Stomach (tissue), 4 donors: ENCODE data around the gene GSTT2.

Experiments
- CTCF ChIP-seq, 7 experiments: fragments of 450-650 bp in 4 of 7; fragments of 200-600 bp in 3 of 7; sonication (generic) in 3 of 7; IDR thresholded peaks; one replicate each; pipeline ENCODE4 v1.5.1; 2016 to 2019; ENCODE audit warnings: antibody characterized with exemption in 7 of 7, control low read depth in 2 of 7, mild to moderate bottlenecking in 1 of 7
- POLR2A ChIP-seq, 4 donors: fragments of 450-650 bp; IDR thresholded peaks; one replicate each; pipeline ENCODE4 v1.6.1; 2016; ENCODE audit warnings: antibody characterized with exemption in 4 of 4, control low read depth in 2 of 4, mild to moderate bottlenecking in 1 of 4, moderate library complexity in 1 of 4

- TF ChIP-seq CTCF (IDR thresholded peaks at IDR 0.05) (no peak), POLR2A (IDR thresholded peaks at IDR 0.05) (no peak)
These were observed 49.4 kb downstream of the GSTT2 start for GRCh38 chr22:24029304-24029703.
